SK-N-SH (cell line): Measurements from ENCODE around the gene SPATA13.

ENCODE experiments used
- CTCF ChIP-seq: fragments of 200-600 bp; sonication (generic); IDR thresholded peaks from 2 replicates; pipeline ENCODE4 v1.6.1; 2017; ENCODE audit warnings: antibody characterized with exemption, mild to moderate bottlenecking, moderate library complexity
- REST ChIP-seq: IDR thresholded peaks from 2 replicates; pipeline ENCODE4 v1.6.1; 2012; ENCODE audit warnings: mild to moderate bottlenecking, low read depth, low read length, moderate library complexity
- RFX5 ChIP-seq: IDR thresholded peaks from 2 replicates; pipeline ENCODE4 v1.6.1; 2012; ENCODE audit warnings: mild to moderate bottlenecking, improper control_type of control experiment, low read length

GRCh38 chr13:24207841-24208667 lies 47.5 kb downstream of the SPATA13 start:
- TF ChIP-seq REST, result no peak
- no peak for TF ChIP-seq CTCF
- TF ChIP-seq RFX5, result no peak
